AML-193 (cell line): Measurements from ENCODE around the gene CDC42EP1.
A peak's percentile ranks its signal among the peaks of the same experiment; 100 is the strongest.
"Not testable (repeated sequence)": the region's sequence is repeated elsewhere in the genome, so short reads cannot be mapped to it uniquely, and the experiment has no call there.

Source experiments
- DNase-seq, 2 experiments: peaks; one replicate each; lab custom pipeline; 2025; lab: John Stamatoyannopoulos, UW

Gene CDC42EP1

GRCh38 chr22:37559901-37560607 lies at the start of gene CDC42EP1:
TSS of gene CDC42EP1 (plus strand) at chr22:37560480. CDS start at chr22:37566350, 5,870 bp downstream.
- DNase-seq: no peak

GRCh38 chr22:37511395-37512104 lies 48.7 kb upstream of the CDC42EP1 start:
- DNase-seq: no peak

- DNase-seq: no peak
Measured at GRCh38 chr22:37514526-37515051, 45.7 kb upstream of the CDC42EP1 start.

- no peak for DNase-seq
Measured at GRCh38 chr22:37515901-37516300, 44.4 kb upstream of the CDC42EP1 start.

- DNase-seq: no peak
Measured at GRCh38 chr22:37516456-37516855, 43.8 kb upstream of the CDC42EP1 start.

- no peak for DNase-seq
Measured at GRCh38 chr22:37517826-37518450, 42.3 kb upstream of the CDC42EP1 start.

GRCh38 chr22:37518509-37519267 lies 41.6 kb upstream of the CDC42EP1 start:
- DNase-seq: no peak

GRCh38 chr22:37519268-37520195 lies 40.7 kb upstream of the CDC42EP1 start, which contains the start of gene CARD10:
TSS of gene CARD10 (minus strand) at chr22:37519415. CDS start at chr22:37519200, 215 bp downstream.
- no peak for DNase-seq

- DNase-seq: no peak
Measured at GRCh38 chr22:37520776-37521191, 39.5 kb upstream of the CDC42EP1 start.

GRCh38 chr22:37521236-37521739 lies 39.0 kb upstream of the CDC42EP1 start:
- no peak for DNase-seq

- no peak for DNase-seq
Measured at GRCh38 chr22:37522482-37522881, 37.8 kb upstream of the CDC42EP1 start.

- no peak for DNase-seq
Measured at GRCh38 chr22:37525073-37525745, 35.1 kb upstream of the CDC42EP1 start.

- DNase-seq: no peak
Measured at GRCh38 chr22:37525746-37526350, 34.4 kb upstream of the CDC42EP1 start.

GRCh38 chr22:37526376-37526775 lies 33.9 kb upstream of the CDC42EP1 start:
- no peak for DNase-seq

GRCh38 chr22:37527081-37527752 lies 33.1 kb upstream of the CDC42EP1 start:
- DNase-seq: not testable (repeated sequence)

GRCh38 chr22:37527952-37528351 lies 32.3 kb upstream of the CDC42EP1 start:
- not testable (repeated sequence) for DNase-seq

- no peak for DNase-seq
Measured at GRCh38 chr22:37529652-37530345, 30.5 kb upstream of the CDC42EP1 start.

GRCh38 chr22:37533995-37534394 lies 26.3 kb upstream of the CDC42EP1 start:
- peak; percentile 41 to 44 for DNase-seq
